Measurements from ENCODE around the gene PSAP.

PSAP gene

GRCh38 chr10:71778071-71778825 lies 72.8 kb downstream of the PSAP start:
- H3K27ac ChIP-seq (ENCODE audit: low read depth, low read length, severe bottlenecking): no peak overlapping the region
- no peaks in the 10 kb centered on the region for H3K36me3 ChIP-seq (ENCODE audit: control insufficient read depth, insufficient read depth, low read length)
- no peaks in the 10 kb centered on the region for H3K4me1 ChIP-seq (ENCODE audit: control insufficient read depth, insufficient read depth, low read length, poor library complexity, severe bottlenecking)
- 64 to 85% methylated on average over 2 to 9 of the region's 11 CpGs for WGBS, 2 experiments (ENCODE audit: insufficient coverage in 2 of 2)
- H3K4me3 ChIP-seq (ENCODE audit: extremely low read depth, insufficient read depth, low read length, poor library complexity, severe bottlenecking): no peak overlapping the region
- no peaks in the 10 kb centered on the region for H3K9me3 ChIP-seq (ENCODE audit: control insufficient read depth, low read length)

- Histone ChIP-seq H3K4me3 (ENCODE audit: extremely low read depth, insufficient read depth, low read length, poor library complexity, severe bottlenecking) (no peak overlapping the region), H3K36me3 (ENCODE audit: control insufficient read depth, insufficient read depth, low read length) (no peaks in the 10 kb centered on the region), H3K27ac (ENCODE audit: low read depth, low read length, severe bottlenecking) (no peak overlapping the region), H3K4me1 (ENCODE audit: control insufficient read depth, insufficient read depth, low read length, poor library complexity, severe bottlenecking) (peaks cover 8% of the 10 kb centered on the region), H3K9me3 (ENCODE audit: control insufficient read depth, low read length) (no peaks in the 10 kb centered on the region)
- WGBS, 2 experiments (ENCODE audit: insufficient coverage in 2 of 2): 93 to 96% methylated on average over 12 to 16 of the region's 17 CpGs
Observed at GRCh38 chr10:71777213-71777985, 73.7 kb downstream of the PSAP start.

- WGBS, 2 experiments (ENCODE audit: insufficient coverage in 2 of 2): no CpG with 5 or more reads among the region's 2 CpGs
- no peaks in the 10 kb centered on the region for H3K9me3 ChIP-seq (ENCODE audit: control insufficient read depth, low read length)
- H3K4me1 ChIP-seq (ENCODE audit: control insufficient read depth, insufficient read depth, low read length, poor library complexity, severe bottlenecking): peaks cover 11% of the 10 kb centered on the region
- no peaks in the 10 kb centered on the region for H3K36me3 ChIP-seq (ENCODE audit: control insufficient read depth, insufficient read depth, low read length)
- H3K27ac ChIP-seq (ENCODE audit: low read depth, low read length, severe bottlenecking): no peak overlapping the region
- no peak overlapping the region for H3K4me3 ChIP-seq (ENCODE audit: extremely low read depth, insufficient read depth, low read length, poor library complexity, severe bottlenecking)
Observed at GRCh38 chr10:71776481-71776925, 74.5 kb downstream of the PSAP start.

GRCh38 chr10:71774916-71775702 lies 75.9 kb downstream of the PSAP start:
- Histone ChIP-seq H3K4me1 (ENCODE audit: control insufficient read depth, insufficient read depth, low read length, poor library complexity, severe bottlenecking) (peaks cover 18% of the 10 kb centered on the region), H3K9me3 (ENCODE audit: control insufficient read depth, low read length) (no peaks in the 10 kb centered on the region), H3K36me3 (ENCODE audit: control insufficient read depth, insufficient read depth, low read length) (no peaks in the 10 kb centered on the region), H3K4me3 (ENCODE audit: extremely low read depth, insufficient read depth, low read length, poor library complexity, severe bottlenecking) (no peak overlapping the region), H3K27ac (ENCODE audit: low read depth, low read length, severe bottlenecking) (no peak overlapping the region)
- WGBS, 2 experiments (ENCODE audit: insufficient coverage in 2 of 2): 67 to 69% methylated on average over 1 to 2 of the region's 3 CpGs

GRCh38 chr10:71773221-71773971 lies 77.7 kb downstream of the PSAP start, which contains the start of gene VSIR:
Gene VSIR (minus strand): TSS chr10:71773520. CDS start chr10:71773439, 81 bp downstream.
- 1 to 4% methylated on average over 41 to 44 of the region's 55 CpGs for WGBS, 2 experiments (ENCODE audit: insufficient coverage in 2 of 2)
- H3K4me1 ChIP-seq (ENCODE audit: control insufficient read depth, insufficient read depth, low read length, poor library complexity, severe bottlenecking): peaks cover 29% of the 10 kb centered on the region

GRCh38 chr10:71772832-71773220 lies 78.2 kb downstream of the PSAP start:
- H3K9me3 ChIP-seq (ENCODE audit: control insufficient read depth, low read length): no peaks in the 10 kb centered on the region
- peak overlapping the region; percentile 44 for H3K4me3 ChIP-seq (ENCODE audit: extremely low read depth, insufficient read depth, low read length, poor library complexity, severe bottlenecking)
- H3K4me1 ChIP-seq (ENCODE audit: control insufficient read depth, insufficient read depth, low read length, poor library complexity, severe bottlenecking): peaks cover 34% of the 10 kb centered on the region
- H3K36me3 ChIP-seq (ENCODE audit: control insufficient read depth, insufficient read depth, low read length): no peaks in the 10 kb centered on the region
- WGBS, 2 experiments (ENCODE audit: insufficient coverage in 2 of 2): 90 to 92% methylated on average over 3 to 4 of the region's 4 CpGs
- no peak overlapping the region for H3K27ac ChIP-seq (ENCODE audit: low read depth, low read length, severe bottlenecking)

More at GRCh38 chr10:71773221-71773971, 77.7 kb downstream of the PSAP start, which contains the start of gene VSIR:
- peak within 1 kb of the TSS; percentile 44 for H3K4me3 ChIP-seq (ENCODE audit: extremely low read depth, insufficient read depth, low read length, poor library complexity, severe bottlenecking)
- peak within 1 kb of the TSS; percentile 53 for H3K27ac ChIP-seq (ENCODE audit: low read depth, low read length, severe bottlenecking)
- H3K9me3 ChIP-seq (ENCODE audit: control insufficient read depth, low read length): no peaks in the 10 kb centered on the region
- H3K36me3 ChIP-seq (ENCODE audit: control insufficient read depth, insufficient read depth, low read length): no peaks in the 10 kb centered on the region

- peaks cover 42% of the 10 kb centered on the region for H3K4me1 ChIP-seq (ENCODE audit: control insufficient read depth, insufficient read depth, low read length, poor library complexity, severe bottlenecking)
- H3K36me3 ChIP-seq (ENCODE audit: control insufficient read depth, insufficient read depth, low read length): no peaks in the 10 kb centered on the region
- 51 to 63% methylated on average over 2 of the region's 2 CpGs for WGBS, 2 experiments (ENCODE audit: insufficient coverage in 2 of 2)
- H3K27ac ChIP-seq (ENCODE audit: low read depth, low read length, severe bottlenecking): no peak overlapping the region
- no peak overlapping the region for H3K4me3 ChIP-seq (ENCODE audit: extremely low read depth, insufficient read depth, low read length, poor library complexity, severe bottlenecking)
- H3K9me3 ChIP-seq (ENCODE audit: control insufficient read depth, low read length): no peaks in the 10 kb centered on the region
Observed at GRCh38 chr10:71771821-71772617, 79.0 kb downstream of the PSAP start.

- no peaks in the 10 kb centered on the region for H3K36me3 ChIP-seq (ENCODE audit: control insufficient read depth, insufficient read depth, low read length)
- 71 to 92% methylated on average over 1 of the region's 2 CpGs for WGBS, 2 experiments (ENCODE audit: insufficient coverage in 2 of 2)
- no peak overlapping the region for H3K4me3 ChIP-seq (ENCODE audit: extremely low read depth, insufficient read depth, low read length, poor library complexity, severe bottlenecking)
- no peak overlapping the region for H3K27ac ChIP-seq (ENCODE audit: low read depth, low read length, severe bottlenecking)
- H3K9me3 ChIP-seq (ENCODE audit: control insufficient read depth, low read length): no peaks in the 10 kb centered on the region
- peaks cover 49% of the 10 kb centered on the region for H3K4me1 ChIP-seq (ENCODE audit: control insufficient read depth, insufficient read depth, low read length, poor library complexity, severe bottlenecking)
Observed at GRCh38 chr10:71771204-71771603, 79.8 kb downstream of the PSAP start.

GRCh38 chr10:71770789-71771188 lies 80.3 kb downstream of the PSAP start:
- peaks cover 54% of the 10 kb centered on the region for H3K4me1 ChIP-seq (ENCODE audit: control insufficient read depth, insufficient read depth, low read length, poor library complexity, severe bottlenecking)
- no peak overlapping the region for H3K4me3 ChIP-seq (ENCODE audit: extremely low read depth, insufficient read depth, low read length, poor library complexity, severe bottlenecking)
- H3K9me3 ChIP-seq (ENCODE audit: control insufficient read depth, low read length): no peaks in the 10 kb centered on the region
- 85 to 100% methylated on average over 2 to 3 of the region's 3 CpGs for WGBS, 2 experiments (ENCODE audit: insufficient coverage in 2 of 2)
- H3K36me3 ChIP-seq (ENCODE audit: control insufficient read depth, insufficient read depth, low read length): no peaks in the 10 kb centered on the region
- H3K27ac ChIP-seq (ENCODE audit: low read depth, low read length, severe bottlenecking): no peak overlapping the region
